OCI-LY7 (cell line): ENCODE measurements around the gene COL5A1.

Source experiments
- CTCF ChIP-seq: fragments of 200-600 bp; sonication (generic); conservative IDR thresholded peaks from 2 replicates; pipeline ENCODE4 v1.5.1; 2014; ENCODE audit warnings: mild to moderate bottlenecking, antibody characterized with exemption, low read length, moderate library complexity, mixed read lengths
- EZH2phosphoT487 ChIP-seq: fragments of 200-600 bp; sonication (generic); IDR thresholded peaks from 2 replicates; pipeline ENCODE4 v1.6.1; 2018; ENCODE audit warnings: low read depth, borderline replicate concordance, mild to moderate bottlenecking, mixed run types, antibody characterized with exemption, low read length, moderate library complexity, mixed read lengths

- TF ChIP-seq EZH2phosphoT487 (no peak), CTCF (no peak)
These were observed 82.8 kb downstream of the COL5A1 start for GRCh38 chr9:134724202-134724911.
